RWPE2 (cell line): Measurements from ENCODE around the gene ING3.

Source experiments
- ATAC-seq: fragments of 200-7000 bp; cut with Tn5 transposase; 3 replicates; pipeline ENCODE4 v1.9.1; 2021; ENCODE audit warnings: low read depth
- DNase-seq: peaks from one replicate; pipeline ENCODE4 v3.0.0-alpha.2; 2020; ENCODE audit warnings: low spot score
- H3K27ac ChIP-seq: fragments of 450-650 bp; 2 replicates; pipeline ENCODE4 v1.5.1; 2017; ENCODE audit warnings: mild to moderate bottlenecking; ENCODE audit not compliant: poor library complexity, severe bottlenecking
- H3K27me3 ChIP-seq: fragments of 250-450 bp; sonication (Bioruptor Pico); 2 replicates; pipeline ENCODE4 v1.5.1; 2021; ENCODE audit warnings: mild to moderate bottlenecking, moderate library complexity; ENCODE audit not compliant: insufficient read depth, poor library complexity, severe bottlenecking
- H3K36me3 ChIP-seq: fragments of 250-450 bp; sonication (Bioruptor Pico); 2 replicates; pipeline ENCODE4 v1.5.1; 2020; ENCODE audit warnings: low read depth, mild to moderate bottlenecking, moderate library complexity
- H3K4me1 ChIP-seq: fragments of 250-450 bp; sonication (Bioruptor Pico); 2 replicates; pipeline ENCODE4 v1.5.1; 2021; ENCODE audit warnings: mild to moderate bottlenecking, moderate library complexity; ENCODE audit not compliant: insufficient read depth, poor library complexity, severe bottlenecking
- H3K4me3 ChIP-seq: fragments of 250-450 bp; sonication (Bioruptor Pico); 2 replicates; pipeline ENCODE4 v1.5.1; 2021; ENCODE audit warnings: mild to moderate bottlenecking, moderate library complexity; ENCODE audit not compliant: severe bottlenecking
- H3K9me3 ChIP-seq: fragments of 250-450 bp; sonication (Bioruptor Pico); 2 replicates; pipeline ENCODE4 v1.5.1; 2021; ENCODE audit warnings: mild to moderate bottlenecking, moderate library complexity; ENCODE audit not compliant: severe bottlenecking
- CTCF ChIP-seq: fragments of 450-650 bp; IDR thresholded peaks from one replicate; pipeline ENCODE4 v1.5.1; 2017; ENCODE audit warnings: mild to moderate bottlenecking, moderate library complexity; ENCODE audit not compliant: poor library complexity, severe bottlenecking

The ING3 gene

GRCh38 chr7:121024611-121025010, 74.0 kb downstream of the ING3 start:
- no peak overlapping the region for H3K27ac ChIP-seq
- ATAC-seq (no peak), DNase-seq (no peak)
- no peaks in the 10 kb centered on the region for H3K27me3 ChIP-seq
- no peak overlapping the region for H3K4me3 ChIP-seq
- no peaks in the 10 kb centered on the region for H3K36me3 ChIP-seq
- H3K9me3 ChIP-seq, result no peaks in the 10 kb centered on the region
- TF ChIP-seq CTCF, result no peak
- peaks cover 19% of the 10 kb centered on the region for H3K4me1 ChIP-seq

- Histone ChIP-seq H3K4me3 (no peak overlapping the region), H3K27ac (no peak overlapping the region), H3K9me3 (no peaks in the 10 kb centered on the region), H3K27me3 (no peaks in the 10 kb centered on the region), H3K4me1 (peaks cover 3% of the 10 kb centered on the region), H3K36me3 (no peaks in the 10 kb centered on the region)
- TF ChIP-seq CTCF, result no peak
- DNase-seq (no peak), ATAC-seq (no peak)
These were observed 75.6 kb downstream of the ING3 start for GRCh38 chr7:121026159-121026558.

GRCh38 chr7:121026577-121027111, 76.1 kb downstream of the ING3 start:
- no peak for ATAC-seq
- Histone ChIP-seq H3K4me1 (no peaks in the 10 kb centered on the region), H3K4me3 (no peak overlapping the region), H3K27ac (no peak overlapping the region), H3K9me3 (no peaks in the 10 kb centered on the region), H3K36me3 (no peaks in the 10 kb centered on the region), H3K27me3 (no peaks in the 10 kb centered on the region)
- DNase-seq, result no peak
- TF ChIP-seq CTCF, result no peak
